Measurements from ENCODE around the gene CUX1.

DNA sequence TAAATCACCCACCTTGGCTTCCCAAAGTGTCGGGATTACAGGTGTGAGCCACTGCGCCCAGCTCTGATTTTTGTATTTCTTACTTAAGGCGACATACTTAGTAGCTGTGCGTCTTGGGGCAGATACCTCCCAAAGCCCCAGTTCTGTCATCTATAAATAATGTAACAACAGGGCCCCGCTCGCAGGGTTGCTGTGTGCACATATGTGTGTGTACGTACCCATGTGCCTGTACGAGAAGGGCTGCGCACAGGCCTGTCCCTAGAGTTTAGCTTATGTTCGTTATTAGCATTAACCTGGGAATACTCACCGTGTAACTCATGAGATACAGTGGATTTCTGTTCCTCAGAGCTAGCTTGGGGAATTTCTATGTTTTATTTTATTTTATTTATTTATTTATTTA, 103.6 kb downstream of the CUX1 start:
- TF ChIP-seq, protein P1, sequence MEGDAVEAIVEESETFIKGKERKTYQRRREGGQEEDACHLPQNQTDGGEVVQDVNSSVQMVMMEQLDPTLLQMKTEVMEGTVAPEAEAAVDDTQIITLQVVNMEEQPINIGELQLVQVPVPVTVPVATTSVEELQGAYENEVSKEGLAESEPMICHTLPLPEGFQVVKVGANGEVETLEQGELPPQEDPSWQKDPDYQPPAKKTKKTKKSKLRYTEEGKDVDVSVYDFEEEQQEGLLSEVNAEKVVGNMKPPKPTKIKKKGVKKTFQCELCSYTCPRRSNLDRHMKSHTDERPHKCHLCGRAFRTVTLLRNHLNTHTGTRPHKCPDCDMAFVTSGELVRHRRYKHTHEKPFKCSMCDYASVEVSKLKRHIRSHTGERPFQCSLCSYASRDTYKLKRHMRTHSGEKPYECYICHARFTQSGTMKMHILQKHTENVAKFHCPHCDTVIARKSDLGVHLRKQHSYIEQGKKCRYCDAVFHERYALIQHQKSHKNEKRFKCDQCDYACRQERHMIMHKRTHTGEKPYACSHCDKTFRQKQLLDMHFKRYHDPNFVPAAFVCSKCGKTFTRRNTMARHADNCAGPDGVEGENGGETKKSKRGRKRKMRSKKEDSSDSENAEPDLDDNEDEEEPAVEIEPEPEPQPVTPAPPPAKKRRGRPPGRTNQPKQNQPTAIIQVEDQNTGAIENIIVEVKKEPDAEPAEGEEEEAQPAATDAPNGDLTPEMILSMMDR (IDR thresholded peaks at IDR 0.05): no peak
- TF ChIP-seq EZH2 (IDR thresholded peaks at IDR 0.05; ENCODE audit: borderline replicate concordance, insufficient read depth, low read depth, low read length, poor library complexity, severe bottlenecking): no peak
